SK-N-SH (cell line): ENCODE measurements around the gene PIN1. TPM values are rescaled to one million over a fixed set of nuclear protein-coding genes. Genes with fewer than 3 reads are reported as not detected.

Source experiments
- CTCF ChIA-PET: fragments of 300-600, 350-600 bp; formaldehyde crosslinking; extraction: SDS; loops from one replicate; lab custom pipeline; 2021; lab: Yijun Ruan, JAX
- POLR2A ChIA-PET: fragments of 350-600 bp; sonication (Branson Sonifier 250); formaldehyde crosslinking; extraction: SDS; loops from one replicate; lab custom pipeline; 2020; ENCODE audit warnings: antibody characterized with exemption, inconsistent platforms; lab: Yijun Ruan, JAX
- DNase-seq: peaks from one replicate; pipeline ENCODE4 v3.0.0; 2012
- H2AFZ ChIP-seq: fragments of 200-600 bp; sonication (generic); 2 replicates; pipeline ENCODE4 v1.8.1; 2016; ENCODE audit warnings: antibody characterized with exemption, mild to moderate bottlenecking, low read depth
- H3F3A ChIP-seq: fragments of 200-600 bp; sonication (generic); replicated peaks from 2 replicates; pipeline ENCODE3; 2016; ENCODE audit warnings: antibody characterized with exemption, mild to moderate bottlenecking; ENCODE audit not compliant: insufficient read depth
- H3K27ac ChIP-seq, 2 experiments: fragments of 200-500 bp in 1 of 2; fragments of 200-600 bp in 1 of 2; sonication (Bioruptor generic) in 1 of 2; sonication (generic), shearing (Covaris generic) in 1 of 2; 2 replicates each; pipeline versions ENCODE4 v1.5.1 to v1.6.1; 2014 to 2016; ENCODE audit warnings: low read depth in 2 of 2, inconsistent platforms in 1 of 2, low read length in 1 of 2, mild to moderate bottlenecking in 1 of 2, mixed read lengths in 1 of 2
- H3K27me3 ChIP-seq: fragments of 200-600 bp; sonication (generic), shearing (Covaris generic); 2 replicates; pipeline ENCODE4 v1.6.1; 2016; ENCODE audit warnings: mixed run types; ENCODE audit not compliant: insufficient read depth
- H3K36me3 ChIP-seq, 2 experiments: fragments of 200-500 bp in 1 of 2; fragments of 200-600 bp in 1 of 2; sonication (Bioruptor generic) in 1 of 2; sonication (generic) in 1 of 2; replicated peaks in 1 of 2; 2 replicates each; pipeline versions ENCODE3 to v1.5.1; 2014 to 2016; ENCODE audit warnings: low read length in 1 of 2, mild to moderate bottlenecking in 1 of 2; ENCODE audit not compliant: insufficient read depth in 2 of 2, control insufficient read depth in 1 of 2
- H3K4me1 ChIP-seq, 2 experiments: fragments of 200-500 bp in 1 of 2; fragments of 200-600 bp in 1 of 2; sonication (Bioruptor generic) in 1 of 2; sonication (generic), shearing (Covaris generic) in 1 of 2; 2 replicates each; pipeline versions ENCODE4 v1.5.1 to v1.6.1; 2014 to 2016; ENCODE audit warnings: low read depth in 1 of 2, low read length in 1 of 2, mixed run types in 1 of 2; ENCODE audit not compliant: insufficient read depth in 2 of 2, control insufficient read depth in 1 of 2
- H3K4me2 ChIP-seq: fragments of 200-600 bp; sonication (generic), shearing (Covaris generic); 2 replicates; pipeline ENCODE4 v1.6.1; 2017; ENCODE audit warnings: mixed run types
- H3K4me3 ChIP-seq, 2 experiments: fragments of 200-500 bp in 1 of 2; fragments of 200-600 bp in 1 of 2; sonication (Bioruptor generic) in 1 of 2; sonication (generic), shearing (Covaris generic) in 1 of 2; 2 replicates each; pipeline versions ENCODE4 v1.5.1 to v1.8.1; 2014 to 2016; ENCODE audit warnings: low read depth in 2 of 2, inconsistent platforms in 1 of 2, low read length in 1 of 2, mild to moderate bottlenecking in 1 of 2, mixed read lengths in 1 of 2, moderate library complexity in 1 of 2
- H3K79me2 ChIP-seq: fragments of 200-600 bp; sonication (generic); 2 replicates; pipeline ENCODE4 v1.8.1; 2017; ENCODE audit warnings: mild to moderate bottlenecking; ENCODE audit not compliant: insufficient read depth
- H3K9ac ChIP-seq: fragments of 200-600 bp; sonication (generic); 2 replicates; pipeline ENCODE4 v1.6.1; 2017; ENCODE audit warnings: mixed run types
- H3K9me2 ChIP-seq: fragments of 200-600 bp; sonication (generic); 2 replicates; pipeline ENCODE4 v1.6.1; 2017; ENCODE audit warnings: mixed run types
- H3K9me3 ChIP-seq: fragments of 200-600 bp; sonication (generic); 2 replicates; pipeline ENCODE4 v1.6.1; 2017; ENCODE audit warnings: mixed run types, mild to moderate bottlenecking, moderate library complexity
- H4K20me1 ChIP-seq: fragments of 200-600 bp; sonication (generic); 2 replicates; pipeline ENCODE4 v1.6.1; 2017; ENCODE audit warnings: mild to moderate bottlenecking, mixed run types; ENCODE audit not compliant: insufficient read depth
- CHD2 ChIP-seq: fragments of 150-350 bp; IDR thresholded peaks from 2 replicates; pipeline ENCODE4 v1.6.1; 2018; ENCODE audit warnings: low read length; ENCODE audit not compliant: partially characterized antibody
- CTCF ChIP-seq: fragments of 200-600 bp; sonication (generic); IDR thresholded peaks from 2 replicates; pipeline ENCODE4 v1.6.1; 2017; ENCODE audit warnings: antibody characterized with exemption, mild to moderate bottlenecking, moderate library complexity
- EP300 ChIP-seq, 2 experiments: IDR thresholded peaks; 2 replicates each; pipeline versions ENCODE4 v1.4.0 to v1.6.1; 2012; ENCODE audit warnings: borderline replicate concordance in 1 of 2, low read depth in 1 of 2, low read length in 1 of 2
- EZH2phosphoT487 ChIP-seq: fragments of 200-600 bp; sonication (generic); IDR thresholded peaks from 2 replicates; pipeline ENCODE4 v1.6.1; 2017; ENCODE audit warnings: low read depth, mixed run types, mild to moderate bottlenecking, antibody characterized with exemption, moderate library complexity, borderline replicate concordance
- FOXM1 ChIP-seq: IDR thresholded peaks from 2 replicates; pipeline ENCODE4 v1.4.0; 2012; ENCODE audit warnings: low read depth, mild to moderate bottlenecking
- GATA2 ChIP-seq: sonication (generic); formaldehyde crosslinking; IDR thresholded peaks from 2 replicates; pipeline ENCODE4 v1.5.0; 2020; ENCODE audit warnings: mild to moderate bottlenecking, missing genetic modification reagents
- MAX ChIP-seq: IDR thresholded peaks from 2 replicates; pipeline ENCODE4 v1.4.0; 2012; ENCODE audit warnings: low read depth
- MEF2A ChIP-seq: IDR thresholded peaks from 2 replicates; pipeline ENCODE4 v1.4.0; 2012; ENCODE audit warnings: low read depth, borderline replicate concordance
- MXI1 ChIP-seq: IDR thresholded peaks from 2 replicates; pipeline ENCODE4 v1.6.1; 2012; ENCODE audit warnings: mild to moderate bottlenecking, low read depth, low read length, improper control_type of control experiment
- NFIC ChIP-seq: IDR thresholded peaks from 2 replicates; pipeline ENCODE4 v1.4.0; 2012; ENCODE audit warnings: borderline replicate concordance
- RAD21 ChIP-seq: IDR thresholded peaks from 2 replicates; pipeline ENCODE4 v1.6.1; 2012; ENCODE audit warnings: mild to moderate bottlenecking, low read length
- RFX5 ChIP-seq: IDR thresholded peaks from 2 replicates; pipeline ENCODE4 v1.6.1; 2012; ENCODE audit warnings: mild to moderate bottlenecking, improper control_type of control experiment, low read length
- SMC3 ChIP-seq: IDR thresholded peaks from 2 replicates; pipeline ENCODE4 v1.6.1; 2012; ENCODE audit warnings: low read depth, low read length, improper control_type of control experiment
- TAF1 ChIP-seq: IDR thresholded peaks from 2 replicates; pipeline ENCODE4 v1.6.1; 2012; ENCODE audit warnings: low read depth, mild to moderate bottlenecking, low read length, moderate library complexity, borderline replicate concordance
- TCF12 ChIP-seq: IDR thresholded peaks from 2 replicates; pipeline ENCODE4 v1.4.0; 2012
- TEAD4 ChIP-seq: IDR thresholded peaks from 2 replicates; pipeline ENCODE4 v1.4.0; 2012; ENCODE audit warnings: mild to moderate bottlenecking, borderline replicate concordance; ENCODE audit not compliant: insufficient read depth
- USF2 ChIP-seq: fragments of 150-350 bp; IDR thresholded peaks from 2 replicates; pipeline ENCODE4 v1.6.1; 2017; ENCODE audit warnings: antibody characterized with exemption, low read length, low read depth, borderline replicate concordance
- WGBS: methylation state at CpG from one replicate; pipeline ENCODE4 v1.1.6; 2017; ENCODE audit warnings: low lambda C conversion rate; 5-methylcytosine and 5-hydroxymethylcytosine counted together
- polyA plus RNA-seq, 3 experiments: library from polyadenylated mRNA; depleted of rRNA; stranded (reverse); fragments of >200 nt; gene quantifications; 2 replicates each; pipeline ENCODE4 v1.2.3, GENCODE V29; 2012

PIN1 gene
- polyA plus RNA-seq, 1 of the 3 experiments (the other 2 are of a cell fraction) = 148 TPM

- no peak overlapping the region for H3K4me3 ChIP-seq
- H3K9me3 ChIP-seq = no peaks in the 10 kb centered on the region
- ChIA-PET CTCF (no interaction called here), POLR2A (no interaction called here)
- TF ChIP-seq CTCF = no peak
- no peak for TF ChIP-seq MXI1
- TF ChIP-seq CHD2 = no peak
- TF ChIP-seq MEF2A = no peak
- TF ChIP-seq TEAD4 = no peak
- no peak for TF ChIP-seq MAX
- TF ChIP-seq GATA2 (CRISPR knock-in tag) = no peak
- TF ChIP-seq TAF1 = no peak
- no peak for TF ChIP-seq TCF12
- TF ChIP-seq SMC3 = no peak
- TF ChIP-seq RFX5 = no peak
- no peak for TF ChIP-seq FOXM1
- DNase-seq = no peak
- no peaks in the 10 kb centered on the region for H3K27me3 ChIP-seq
- 90% methylated on average over 10 of the region's 13 CpGs for WGBS
- no peak overlapping the region for H3K27ac ChIP-seq
- no peaks in the 10 kb centered on the region for H3K9me2 ChIP-seq
- H3K79me2 ChIP-seq = no peaks in the 10 kb centered on the region
- H3K4me1 ChIP-seq = no peaks in the 10 kb centered on the region
- no peaks in the 10 kb centered on the region for H4K20me1 ChIP-seq
- no peaks in the 10 kb centered on the region for H3K36me3 ChIP-seq
- no peak overlapping the region for H2AFZ ChIP-seq
- H3F3A ChIP-seq = no peaks in the 10 kb centered on the region
- H3K4me2 ChIP-seq = no peak overlapping the region
- no peak overlapping the region for H3K9ac ChIP-seq
These were observed 22.1 kb downstream of the PIN1 start for GRCh38 chr19:9857076-9857721.

GRCh38 chr19:9857920-9858746 is 23.0 kb downstream of the PIN1 start:
- Histone ChIP-seq H3K27ac (no peak overlapping the region), H3K9ac (no peak overlapping the region), H4K20me1 (no peaks in the 10 kb centered on the region), H3K27me3 (no peaks in the 10 kb centered on the region), H3K36me3 (no peaks in the 10 kb centered on the region), H3K9me2 (no peaks in the 10 kb centered on the region), H3K4me2 (no peak overlapping the region), H3F3A (no peaks in the 10 kb centered on the region), H3K4me3 (no peak overlapping the region), H3K79me2 (no peaks in the 10 kb centered on the region), H3K4me1 (no peaks in the 10 kb centered on the region), H2AFZ (no peak overlapping the region), H3K9me3 (no peaks in the 10 kb centered on the region)
- ChIA-PET CTCF (interaction anchor here (0.9 to 2.1 kb wide), 5 partner anchors 9 to 22 kb away, joined by 3 to 6 read pairs (median 4); no protein-coding TSS in a partner anchor), POLR2A (interaction anchor here (0.6 kb wide), 1 partner anchor 14 kb away, joined by 3 read pairs; no protein-coding TSS in a partner anchor)
- 92% methylated on average over 10 of the region's 10 CpGs for WGBS
- DNase-seq = no peak
- TF ChIP-seq EP300 (IDR thresholded peaks at IDR 0.05; ENCODE audit: borderline replicate concordance in 1 of 2, low read depth in 1 of 2, low read length in 1 of 2) (no peak), RAD21 (no peak), USF2 (no peak), CHD2 (no peak), MEF2A (no peak), NFIC (no peak), EZH2phosphoT487 (no peak)
- TF ChIP-seq, all 33 proteins: peak for 0
